Sigmoid colon (tissue), 7 donors: ENCODE data around the gene MAST2. TPM values are rescaled to one million over a fixed set of nuclear protein-coding genes. Genes with fewer than 3 reads are reported as not detected.

Source experiments
- DNase-seq: peaks from one replicate; pipeline ENCODE4 v3.0.0-alpha.2; 2019
- H3K27ac ChIP-seq, 4 donors: fragments of 200-600 bp; sonication (generic); one replicate each; pipeline ENCODE4 v1.5.1; 2016 to 2019; ENCODE audit warnings: mild to moderate bottlenecking in 1 of 4
- H3K27me3 ChIP-seq, 3 donors: fragments of 200-600 bp; sonication (generic); one replicate each; pipeline ENCODE4 v1.5.1; 2019; ENCODE audit warnings: mild to moderate bottlenecking in 1 of 3
- H3K36me3 ChIP-seq, 4 donors: fragments of 200-600 bp; sonication (generic); one replicate each; pipeline ENCODE4 v1.5.1; 2016 to 2019
- H3K4me1 ChIP-seq, 4 donors: fragments of 200-600 bp; sonication (generic); one replicate each; pipeline ENCODE4 v1.5.1; 2017 to 2019
- H3K4me3 ChIP-seq, 4 donors: fragments of 200-600 bp; sonication (generic); one replicate each; pipeline ENCODE4 v1.5.1; 2017 to 2019; ENCODE audit warnings: mild to moderate bottlenecking in 2 of 4, moderate library complexity in 1 of 4
- H3K9me3 ChIP-seq, 4 donors: fragments of 200-600 bp in 3 of 4; sonication (generic) in 3 of 4; one replicate each; pipeline versions ENCODE4 v1.5.1 to v1.6.1; 2013 to 2019
- EP300 ChIP-seq, 4 donors: sonication (generic); formaldehyde crosslinking; IDR thresholded peaks; one replicate each; pipeline ENCODE4 v1.6.1; 2017; ENCODE audit warnings: antibody characterized with exemption in 4 of 4
- POLR2A ChIP-seq, 2 donors: fragments of 450-650 bp; IDR thresholded peaks; one replicate each; pipeline ENCODE4 v1.6.1; 2016; ENCODE audit warnings: antibody characterized with exemption in 2 of 2, mild to moderate bottlenecking in 2 of 2, moderate library complexity in 2 of 2
- POLR2AphosphoS5 ChIP-seq, 4 donors: sonication (generic); formaldehyde crosslinking; IDR thresholded peaks; one replicate each; pipeline ENCODE4 v1.6.1; 2017; ENCODE audit warnings: antibody characterized with exemption in 4 of 4
- WGBS, 2 donors: extraction: QIAGEN DNeasy Blood & Tissue Kit; methylation state at CpG; one replicate each; pipeline ENCODE4 v1.1.7; 2013; 5-methylcytosine and 5-hydroxymethylcytosine counted together
- intact Hi-C: fragments of 100-400 bp; cut with DNase I; formaldehyde crosslinking; loops from one replicate; pipeline ENCODE4 v1.15.1; 2023
- polyA plus RNA-seq, 3 donors: library from polyadenylated mRNA; stranded (reverse); fragments of 200-250 nt; gene quantifications; one replicate each; pipeline ENCODE4 v1.2.3, GENCODE V29; 2013
- total RNA-seq, 4 donors: library from RNA; depleted of rRNA; stranded (reverse); fragments of >200 nt; gene quantifications; one replicate each; pipeline ENCODE4 v1.1.0, GENCODE V29; 2016
- TF ChIP-seq, protein P1 (sequence below), 4 experiments: fragments of 450-650 bp in 3 of 4; fragments of 200-600 bp in 1 of 4; IDR thresholded peaks; one replicate each; pipeline ENCODE4 v1.5.1; 2016 to 2019; ENCODE audit warnings: antibody characterized with exemption in 4 of 4, mild to moderate bottlenecking in 3 of 4, moderate library complexity in 2 of 4
- donor health status: healthy with polysubstance abuse.
- donor health status: Bipolar disorder and iron deficiency.
- donor health status: healthy.

The MAST2 gene
- total and polyA plus RNA-seq, 7 donors, result 19.3 to 54.0 (median 32.0) TPM

DNA sequence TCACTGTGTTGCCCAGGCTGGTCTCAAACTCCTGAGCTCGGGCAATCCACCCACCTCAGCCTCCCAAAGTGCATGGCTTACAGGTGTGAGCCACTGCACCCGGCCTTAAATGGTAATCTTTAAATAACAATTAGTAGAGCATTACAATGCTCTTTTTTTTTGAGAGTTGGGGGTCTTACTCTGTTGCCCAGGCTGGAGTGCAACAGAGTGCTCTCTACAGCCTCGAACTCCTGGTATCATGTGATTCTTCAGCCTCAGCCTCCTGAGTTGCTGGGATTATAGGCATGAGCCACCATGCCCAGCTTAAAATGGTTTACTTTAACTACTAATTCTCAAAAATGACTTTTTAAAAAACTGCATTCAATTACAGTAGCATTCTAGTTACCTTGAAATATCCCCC, 276.8 kb downstream of the MAST2 start:
- no peak for DNase-seq
- TF ChIP-seq EP300 (IDR thresholded peaks at IDR 0.05), result no peak
- TF ChIP-seq POLR2A (IDR thresholded peaks at IDR 0.05), result no peak
- no peak for TF ChIP-seq POLR2AphosphoS5 (IDR thresholded peaks at IDR 0.05)
- TF ChIP-seq, protein P1, sequence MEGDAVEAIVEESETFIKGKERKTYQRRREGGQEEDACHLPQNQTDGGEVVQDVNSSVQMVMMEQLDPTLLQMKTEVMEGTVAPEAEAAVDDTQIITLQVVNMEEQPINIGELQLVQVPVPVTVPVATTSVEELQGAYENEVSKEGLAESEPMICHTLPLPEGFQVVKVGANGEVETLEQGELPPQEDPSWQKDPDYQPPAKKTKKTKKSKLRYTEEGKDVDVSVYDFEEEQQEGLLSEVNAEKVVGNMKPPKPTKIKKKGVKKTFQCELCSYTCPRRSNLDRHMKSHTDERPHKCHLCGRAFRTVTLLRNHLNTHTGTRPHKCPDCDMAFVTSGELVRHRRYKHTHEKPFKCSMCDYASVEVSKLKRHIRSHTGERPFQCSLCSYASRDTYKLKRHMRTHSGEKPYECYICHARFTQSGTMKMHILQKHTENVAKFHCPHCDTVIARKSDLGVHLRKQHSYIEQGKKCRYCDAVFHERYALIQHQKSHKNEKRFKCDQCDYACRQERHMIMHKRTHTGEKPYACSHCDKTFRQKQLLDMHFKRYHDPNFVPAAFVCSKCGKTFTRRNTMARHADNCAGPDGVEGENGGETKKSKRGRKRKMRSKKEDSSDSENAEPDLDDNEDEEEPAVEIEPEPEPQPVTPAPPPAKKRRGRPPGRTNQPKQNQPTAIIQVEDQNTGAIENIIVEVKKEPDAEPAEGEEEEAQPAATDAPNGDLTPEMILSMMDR (IDR thresholded peaks at IDR 0.05), result no peak
- Histone ChIP-seq H3K9me3 (no peaks in the 10 kb centered on the region), H3K36me3 (no peaks in the 10 kb centered on the region), H3K4me3 (no peak overlapping the region), H3K27ac (no peak overlapping the region), H3K27me3 (no peaks in the 10 kb centered on the region), H3K4me1 (no peaks in the 10 kb centered on the region)
- intact Hi-C loops, result no loop called here
- 82 to 84% methylated on average over 3 of the region's 3 CpGs for WGBS, 2 donors

DNA sequence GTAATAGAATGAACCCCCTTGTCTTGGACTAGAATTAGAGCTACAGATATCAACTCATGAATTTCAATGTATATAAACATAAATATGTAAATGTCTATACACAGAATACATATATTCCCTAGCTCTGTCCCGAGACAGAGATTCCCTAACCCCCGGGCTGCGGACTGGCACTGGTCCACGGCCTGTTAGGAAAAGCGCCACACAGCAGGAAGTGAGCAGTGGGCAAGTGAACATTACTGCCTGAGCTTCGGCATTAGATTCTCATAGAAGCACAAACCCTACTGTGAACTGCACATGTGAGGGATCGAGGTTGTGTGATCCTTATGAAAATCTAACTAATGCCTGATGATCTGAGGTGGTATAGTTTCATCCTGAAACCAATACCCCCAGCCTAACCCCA, 277.8 kb downstream of the MAST2 start:
- 85 to 89% methylated on average over 7 of the region's 7 CpGs for WGBS, 2 donors
- no peak for DNase-seq
- H3K27ac ChIP-seq, result no peak overlapping the region

DNA sequence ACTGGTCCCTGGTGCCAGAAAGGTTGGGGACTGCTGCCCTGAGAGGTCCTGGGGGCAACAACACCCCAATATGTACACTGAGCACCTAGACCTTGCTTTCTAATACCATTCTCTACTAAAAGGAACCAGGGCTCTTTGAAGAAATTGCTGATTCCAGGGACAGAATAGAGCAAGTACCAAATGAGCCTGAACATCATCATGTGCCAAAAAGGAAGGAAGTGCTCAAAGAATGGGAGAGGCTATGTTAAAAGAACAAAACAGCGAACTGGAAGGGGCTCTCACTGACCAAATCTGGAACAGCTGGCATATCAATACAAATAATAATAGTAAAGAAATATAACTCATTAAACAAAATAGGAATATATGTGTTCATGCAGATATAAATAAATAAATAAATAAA, 278.2 kb downstream of the MAST2 start:
- intact Hi-C loops, result no loop called here
- 73 to 92% methylated on average over 1 of the region's 1 CpG for WGBS, 2 donors
- Histone ChIP-seq H3K27me3 (no peaks in the 10 kb centered on the region), H3K27ac (no peak overlapping the region), H3K36me3 (no peaks in the 10 kb centered on the region), H3K4me1 (no peaks in the 10 kb centered on the region), H3K9me3 (no peaks in the 10 kb centered on the region), H3K4me3 (no peak overlapping the region)
- TF ChIP-seq POLR2A (IDR thresholded peaks at IDR 0.05) (no peak), EP300 (IDR thresholded peaks at IDR 0.05) (no peak), POLR2AphosphoS5 (IDR thresholded peaks at IDR 0.05) (no peak)
- TF ChIP-seq, protein P1 (IDR thresholded peaks at IDR 0.05), result no peak
- no peak for DNase-seq

More for the DNA sequence above, 277.8 kb downstream of the MAST2 start:
- H3K36me3 ChIP-seq, result no peaks in the 10 kb centered on the region
- H3K4me1 ChIP-seq, result no peaks in the 10 kb centered on the region
- TF ChIP-seq POLR2A (IDR thresholded peaks at IDR 0.05) (no peak), EP300 (IDR thresholded peaks at IDR 0.05) (no peak), POLR2AphosphoS5 (IDR thresholded peaks at IDR 0.05) (no peak)
- TF ChIP-seq, protein P1 (IDR thresholded peaks at IDR 0.05), result no peak
- no peaks in the 10 kb centered on the region for H3K27me3 ChIP-seq
- intact Hi-C loops, result no loop called here
- no peak overlapping the region for H3K4me3 ChIP-seq
- H3K9me3 ChIP-seq, result no peaks in the 10 kb centered on the region

DNA sequence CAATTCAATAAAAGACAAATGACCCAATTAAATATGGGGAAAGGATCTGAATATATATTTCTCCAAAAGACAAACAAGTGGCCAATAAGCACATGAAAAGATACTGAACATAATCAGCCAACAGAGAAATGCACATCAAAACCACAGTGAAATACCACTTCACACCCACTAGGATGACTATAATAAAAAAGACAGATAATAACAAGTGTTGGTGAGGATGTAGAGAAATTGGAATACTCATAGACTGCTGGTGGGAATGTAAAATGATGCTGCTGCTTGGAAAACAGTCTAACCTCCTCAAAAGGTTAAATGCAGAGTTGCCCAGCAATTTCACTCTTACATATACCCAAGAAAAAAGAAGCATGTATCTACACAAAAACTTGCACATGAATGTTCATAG, 280.2 kb downstream of the MAST2 start:
- TF ChIP-seq POLR2A (IDR thresholded peaks at IDR 0.05), result no peak
- no peak for TF ChIP-seq POLR2AphosphoS5 (IDR thresholded peaks at IDR 0.05)
- no peak for TF ChIP-seq EP300 (IDR thresholded peaks at IDR 0.05)
- TF ChIP-seq, protein P1 (IDR thresholded peaks at IDR 0.05), result no peak
- no peaks in the 10 kb centered on the region for H3K36me3 ChIP-seq
- no peaks in the 10 kb centered on the region for H3K9me3 ChIP-seq
- H3K4me3 ChIP-seq, result no peak overlapping the region
- H3K27me3 ChIP-seq, result no peaks in the 10 kb centered on the region
- H3K27ac ChIP-seq, result no peak overlapping the region
- intact Hi-C loops, result no loop called here
- H3K4me1 ChIP-seq, result no peaks in the 10 kb centered on the region
- DNase-seq, result no peak
